B cell (primary cell): ENCODE results near the gene RASSF4. TPM values are rescaled to one million over a fixed set of nuclear protein-coding genes. Genes with fewer than 3 reads are reported as not detected.

Experiments
- ATAC-seq: fragments of 200-7000 bp; cut with Tn5 transposase; one replicate; pipeline ENCODE4 v1.10.0; 2021; ENCODE audit warnings: low read depth, mild to moderate bottlenecking, moderate number of reproducible peaks, moderate library complexity
- CTCF ChIA-PET: fragments of 350-600 bp; sonication (Branson Sonifier 250); formaldehyde crosslinking; loops from one replicate; lab custom pipeline; 2021; ENCODE audit warnings: antibody characterized with exemption, inconsistent platforms; lab: Charles Lee
- POLR2A ChIA-PET: fragments of 350-600 bp; sonication (Branson Sonifier 250); formaldehyde crosslinking; loops from one replicate; lab custom pipeline; 2021; ENCODE audit warnings: antibody characterized with exemption; lab: Charles Lee
- DNase-seq: peaks from one replicate; pipeline ENCODE4 v3.0.0; 2013
- H2AFZ ChIP-seq: 2 replicates; pipeline ENCODE4 v1.6.1; 2012; ENCODE audit warnings: mild to moderate bottlenecking, low read depth, low read length; ENCODE audit not compliant: insufficient read depth, poor library complexity, severe bottlenecking
- H3K27ac ChIP-seq, 2 donors: 1 replicate in 1 of 2; 2 replicates in 1 of 2; pipeline ENCODE4 v1.5.1; 2012 to 2013; ENCODE audit warnings: low read length in 2 of 2, mild to moderate bottlenecking in 2 of 2, moderate library complexity in 1 of 2
- H3K27me3 ChIP-seq, 4 experiments: fragments of 200-600 bp in 1 of 4; sonication (generic) in 1 of 4; replicated peaks in 1 of 4; 1 replicate in 2 of 4; 2 replicates in 2 of 4; pipeline versions ENCODE4 v1.6.1 to v1.7.0; 2013 to 2016; ENCODE audit warnings: low read length in 3 of 4, mild to moderate bottlenecking in 2 of 4, mixed read lengths in 1 of 4, moderate library complexity in 1 of 4; ENCODE audit not compliant: insufficient read depth in 4 of 4, control insufficient read depth in 3 of 4; ENCODE audit errors: control extremely low read depth in 1 of 4
- H3K36me3 ChIP-seq, 2 experiments: replicated peaks in 1 of 2; 1 replicate in 1 of 2; 2 replicates in 1 of 2; pipeline versions ENCODE4 v1.6.1 to v1.7.1; 2013; ENCODE audit warnings: low read length in 1 of 2; ENCODE audit not compliant: insufficient read depth in 2 of 2, control insufficient read depth in 1 of 2; ENCODE audit errors: control extremely low read depth in 1 of 2, extremely low read depth in 1 of 2
- H3K4me1 ChIP-seq, 2 donors: fragments of 200-600 bp in 1 of 2; sonication (generic) in 1 of 2; 1 replicate in 1 of 2; 2 replicates in 1 of 2; pipeline versions ENCODE4 v1.5.1 to v1.6.1; 2013 to 2017; ENCODE audit warnings: low read length in 2 of 2; ENCODE audit not compliant: control insufficient read depth in 2 of 2, insufficient read depth in 2 of 2
- H3K4me2 ChIP-seq: replicated peaks from 2 replicates; pipeline ENCODE3; 2012; ENCODE audit warnings: mild to moderate bottlenecking, low read depth, low read length; ENCODE audit not compliant: poor library complexity, severe bottlenecking
- H3K4me3 ChIP-seq, 5 experiments: fragments of 200-600 bp in 1 of 5; sonication (generic) in 1 of 5; 1 replicate in 3 of 5; 2 replicates in 2 of 5; pipeline versions ENCODE4 v1.5.1 to v1.7.0; 2011 to 2016; ENCODE audit warnings: low read length in 4 of 5, mild to moderate bottlenecking in 4 of 5, low read depth in 2 of 5, control low read depth in 1 of 5, moderate library complexity in 1 of 5; ENCODE audit not compliant: insufficient read depth in 1 of 5; ENCODE audit errors: control extremely low read depth in 1 of 5, extremely low read depth in 1 of 5
- H3K79me2 ChIP-seq: fragments of 200-600 bp; sonication (generic); one replicate; pipeline ENCODE4 v1.6.0; 2016; ENCODE audit warnings: low read length; ENCODE audit not compliant: control insufficient read depth, insufficient read depth
- H3K9ac ChIP-seq: fragments of 200-600 bp; sonication (generic); 2 replicates; pipeline ENCODE4 v1.6.1; 2017; ENCODE audit warnings: mild to moderate bottlenecking, low read length, moderate library complexity
- H3K9me3 ChIP-seq, 3 donors: one replicate each; pipeline versions ENCODE4 v1.6.1 to v1.7.1; 2013; ENCODE audit warnings: low read length in 2 of 3; ENCODE audit not compliant: control insufficient read depth in 2 of 3, insufficient read depth in 1 of 3; ENCODE audit errors: control extremely low read depth in 1 of 3
- H4K20me1 ChIP-seq: 2 replicates; pipeline ENCODE4 v1.6.0; 2012; ENCODE audit warnings: mild to moderate bottlenecking, low read length; ENCODE audit not compliant: insufficient read depth, control insufficient read depth, poor library complexity, severe bottlenecking
- H3K27ac Mint-ChIP-seq: one replicate; pipeline ENCODE4 v1.8.0; 2021; ENCODE audit warnings: mixed read lengths
- H3K27me3 Mint-ChIP-seq: one replicate; pipeline ENCODE4 v1.8.0; 2021; ENCODE audit warnings: mixed read lengths
- H3K4me1 Mint-ChIP-seq: one replicate; pipeline ENCODE4 v1.8.0; 2021; ENCODE audit warnings: mixed read lengths
- H3K4me3 Mint-ChIP-seq: one replicate; pipeline ENCODE4 v1.8.0; 2021; ENCODE audit warnings: mixed read lengths
- H3K9me3 Mint-ChIP-seq: one replicate; pipeline ENCODE4 v1.8.0; 2022; ENCODE audit warnings: mixed read lengths; ENCODE audit not compliant: insufficient read depth
- CTCF ChIP-seq: fragments of 200-600 bp; IDR thresholded peaks from one replicate; pipeline ENCODE4 v1.8.0; 2022; ENCODE audit warnings: antibody characterized with exemption, mild to moderate bottlenecking
- EZH2 ChIP-seq: IDR thresholded peaks from 2 replicates; pipeline ENCODE4 v1.6.1; 2012; ENCODE audit warnings: borderline replicate concordance, low read depth, mild to moderate bottlenecking, moderate library complexity, low read length; ENCODE audit not compliant: insufficient read depth, poor library complexity, severe bottlenecking
- intact Hi-C: fragments of 100-400 bp; cut with micrococcal nuclease; formaldehyde crosslinking; loops from one replicate; pipeline ENCODE4 v1.10.0; 2022
- polyA plus RNA-seq: library from polyadenylated mRNA; depleted of rRNA; stranded (reverse); fragments of >200 nt; gene quantifications from 2 replicates; pipeline ENCODE4 v1.2.3, GENCODE V29; 2012
- total RNA-seq, 2 donors: library from RNA; stranded (reverse); fragments of 120-200 nt in 1 of 2; gene quantifications; 1 replicate in 1 of 2; 2 replicates in 1 of 2; pipeline versions ENCODE4 v1.2.3 to v1.2.4, GENCODE V29; 2013 to 2022

The RASSF4 gene
- total and polyA plus RNA-seq, 2 donors (not counting 1 experiment from before 2014, with no cell fraction given), result 1.9 to 2.6 TPM

DNA sequence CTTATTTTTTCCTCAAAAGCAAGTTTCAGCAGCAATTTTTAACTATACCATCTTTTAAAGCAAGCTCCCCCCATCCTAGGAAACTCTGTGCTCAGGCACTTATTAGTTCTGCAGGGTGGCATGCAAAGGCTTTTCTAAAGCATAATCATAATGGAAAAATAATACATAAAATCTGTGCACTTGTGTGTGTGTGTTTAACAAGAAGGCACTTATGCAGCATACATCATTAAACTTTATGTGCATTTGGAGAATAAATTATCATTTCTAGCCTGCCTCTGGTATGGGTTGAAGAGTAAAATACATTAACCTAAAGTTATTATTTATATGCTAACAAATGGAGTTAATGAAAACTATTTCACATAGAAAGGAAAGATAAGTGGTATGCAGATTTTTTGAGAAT lies 5.6 kb upstream of the RASSF4 start:
- Histone ChIP-seq H3K9ac (no peak overlapping the region), H3K36me3 (peaks cover 0 to 3% of the 10 kb centered on the region in 2 experiments), H2AFZ (no peak overlapping the region), H3K9me3 (no peaks in the 10 kb centered on the region), H3K4me3 (no peak overlapping the region), H3K79me2 (peaks cover 13% of the 10 kb centered on the region), H3K27ac (no peak overlapping the region), H3K4me2 (no peak overlapping the region), H3K27me3 (no peaks in the 10 kb centered on the region), H4K20me1 (peaks cover 5% of the 10 kb centered on the region), H3K4me1 (peaks cover 18 to 28% of the 10 kb centered on the region in 2 donors)
- TF ChIP-seq CTCF, result no peak
- no peak for TF ChIP-seq EZH2
- no peaks in the 10 kb centered on the region for H3K9me3 Mint-ChIP-seq
- H3K27me3 Mint-ChIP-seq, result no peaks in the 10 kb centered on the region
- H3K4me3 Mint-ChIP-seq, result no peak overlapping the region
- H3K4me1 Mint-ChIP-seq, result peaks cover 35% of the 10 kb centered on the region
- ChIA-PET CTCF (no interaction called here), POLR2A (no interaction called here)
- H3K27ac Mint-ChIP-seq, result no peak overlapping the region
- intact Hi-C loops, result no loop called here
- DNase-seq (no peak), ATAC-seq (no peak)

- Histone ChIP-seq H3K27ac (no peak overlapping the region), H3K4me3 (no peak overlapping the region), H3K36me3 (peaks cover 0 to 3% of the 10 kb centered on the region in 2 experiments), H3K9ac (no peak overlapping the region), H3K4me1 (peaks cover 12 to 24% of the 10 kb centered on the region in 2 donors), H3K27me3 (no peaks in the 10 kb centered on the region), H3K9me3 (no peaks in the 10 kb centered on the region), H4K20me1 (no peaks in the 10 kb centered on the region), H2AFZ (no peak overlapping the region), H3K4me2 (no peak overlapping the region), H3K79me2 (peaks cover 18% of the 10 kb centered on the region)
- Mint-ChIP-seq H3K9me3 (no peaks in the 10 kb centered on the region), H3K27ac (no peak overlapping the region), H3K27me3 (no peaks in the 10 kb centered on the region), H3K4me3 (no peak overlapping the region), H3K4me1 (peaks cover 28% of the 10 kb centered on the region)
- ATAC-seq (no peak), DNase-seq (no peak)
- intact Hi-C loops, result no loop called here
- TF ChIP-seq CTCF (no peak), EZH2 (no peak)
- CTCF ChIA-PET, result interaction anchor here (1.0 kb wide), 1 partner anchor 21 kb away, joined by 3 read pairs; no protein-coding TSS in a partner anchor
- POLR2A ChIA-PET, result no interaction called here
Measured at GRCh38 chr10:44954962-44955361, 4.6 kb upstream of the RASSF4 start.
